ENCODE results near the gene ARHGAP33.

DNA sequence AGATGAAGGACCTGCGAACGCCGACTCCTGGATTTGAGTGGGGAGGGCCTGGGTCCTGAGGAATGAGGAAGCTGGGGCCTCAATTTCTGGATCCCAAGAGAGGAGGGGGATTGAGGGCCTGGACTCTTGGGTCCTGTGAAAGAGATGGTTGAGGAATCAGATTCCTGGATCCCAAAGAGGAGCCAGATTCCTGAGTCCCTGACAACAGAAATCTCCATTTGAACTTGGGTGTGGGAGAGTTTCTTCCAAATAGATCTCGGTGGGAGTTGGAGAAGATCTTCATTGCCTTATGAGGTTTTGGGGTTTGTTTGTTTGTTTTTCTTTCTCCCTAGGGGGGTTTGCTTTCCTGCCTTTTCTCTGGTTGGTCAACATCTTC lies 29.3 kb upstream of the ARHGAP33 start:
- TF ChIP-seq, protein P1, sequence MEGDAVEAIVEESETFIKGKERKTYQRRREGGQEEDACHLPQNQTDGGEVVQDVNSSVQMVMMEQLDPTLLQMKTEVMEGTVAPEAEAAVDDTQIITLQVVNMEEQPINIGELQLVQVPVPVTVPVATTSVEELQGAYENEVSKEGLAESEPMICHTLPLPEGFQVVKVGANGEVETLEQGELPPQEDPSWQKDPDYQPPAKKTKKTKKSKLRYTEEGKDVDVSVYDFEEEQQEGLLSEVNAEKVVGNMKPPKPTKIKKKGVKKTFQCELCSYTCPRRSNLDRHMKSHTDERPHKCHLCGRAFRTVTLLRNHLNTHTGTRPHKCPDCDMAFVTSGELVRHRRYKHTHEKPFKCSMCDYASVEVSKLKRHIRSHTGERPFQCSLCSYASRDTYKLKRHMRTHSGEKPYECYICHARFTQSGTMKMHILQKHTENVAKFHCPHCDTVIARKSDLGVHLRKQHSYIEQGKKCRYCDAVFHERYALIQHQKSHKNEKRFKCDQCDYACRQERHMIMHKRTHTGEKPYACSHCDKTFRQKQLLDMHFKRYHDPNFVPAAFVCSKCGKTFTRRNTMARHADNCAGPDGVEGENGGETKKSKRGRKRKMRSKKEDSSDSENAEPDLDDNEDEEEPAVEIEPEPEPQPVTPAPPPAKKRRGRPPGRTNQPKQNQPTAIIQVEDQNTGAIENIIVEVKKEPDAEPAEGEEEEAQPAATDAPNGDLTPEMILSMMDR (conservative IDR thresholded peaks at IDR 0.05; ENCODE audit: low read depth, low read length): no peak
- TF ChIP-seq POLR2A (IDR thresholded peaks at IDR 0.05; ENCODE audit: low read depth, low read length) (no peak), MXI1 (IDR thresholded peaks at IDR 0.05; ENCODE audit: borderline replicate concordance, low read depth, low read length) (no peak), RCOR1 (IDR thresholded peaks at IDR 0.05; ENCODE audit: insufficient replicate concordance, low read length) (no peak), CEBPB (IDR thresholded peaks at IDR 0.05; ENCODE audit: low read depth, low read length) (no peak), RFX5 (IDR thresholded peaks at IDR 0.05; ENCODE audit: low read depth, low read length) (no peak), MAZ (IDR thresholded peaks at IDR 0.05; ENCODE audit: borderline replicate concordance, low read depth, low read length) (no peak)
- TF ChIP-seq, protein P2, sequence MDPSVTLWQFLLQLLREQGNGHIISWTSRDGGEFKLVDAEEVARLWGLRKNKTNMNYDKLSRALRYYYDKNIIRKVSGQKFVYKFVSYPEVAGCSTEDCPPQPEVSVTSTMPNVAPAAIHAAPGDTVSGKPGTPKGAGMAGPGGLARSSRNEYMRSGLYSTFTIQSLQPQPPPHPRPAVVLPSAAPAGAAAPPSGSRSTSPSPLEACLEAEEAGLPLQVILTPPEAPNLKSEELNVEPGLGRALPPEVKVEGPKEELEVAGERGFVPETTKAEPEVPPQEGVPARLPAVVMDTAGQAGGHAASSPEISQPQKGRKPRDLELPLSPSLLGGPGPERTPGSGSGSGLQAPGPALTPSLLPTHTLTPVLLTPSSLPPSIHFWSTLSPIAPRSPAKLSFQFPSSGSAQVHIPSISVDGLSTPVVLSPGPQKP (IDR thresholded peaks at IDR 0.05; ENCODE audit: borderline replicate concordance, low read depth, low read length): no peak

Data from IMR-90 (cell line).